Measurements from ENCODE around the gene DHX9. TPM values are rescaled to one million over a fixed set of nuclear protein-coding genes. Genes with fewer than 3 reads are reported as not detected.

The DHX9 gene
- total RNA-seq, 2 donors from 2014 or later, result 94.6 to 98.4 TPM

DNA sequence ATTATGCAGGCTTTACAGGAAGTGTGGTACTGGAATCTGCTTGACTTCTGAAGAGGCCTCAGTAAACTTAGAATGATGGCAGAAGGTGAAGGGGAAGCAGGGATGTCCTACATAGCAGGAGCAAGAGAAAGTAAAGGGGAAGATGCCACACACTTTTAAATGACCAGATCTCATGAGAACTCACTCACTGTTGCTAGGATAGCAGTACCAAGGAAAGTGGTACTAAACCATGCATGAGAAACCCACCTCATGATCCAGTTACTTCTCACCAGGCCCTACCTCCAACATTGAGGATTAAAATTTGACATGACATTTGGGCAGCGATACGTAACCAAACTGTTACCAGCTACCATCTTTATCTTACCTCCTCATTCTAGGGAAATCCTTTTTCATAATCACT, 9.6 kb downstream of the DHX9 start:
- H3K27me3 Mint-ChIP-seq (ENCODE audit: low read depth), result no peaks in the 10 kb centered on the region
- H3K36me3 Mint-ChIP-seq (ENCODE audit: insufficient read depth in 2 of 2), result peaks cover 14 to 64% of the 10 kb centered on the region in 2 donors
- no peak for DNase-seq
- H3K4me3 Mint-ChIP-seq, result no peak overlapping the region
- no peak for ATAC-seq (replicated peaks in 1 of 2)
- peaks cover 79% of the 10 kb centered on the region for H3K4me1 Mint-ChIP-seq (ENCODE audit: low read depth)
- H3K9me3 Mint-ChIP-seq, result no peaks in the 10 kb centered on the region
- H3K27ac Mint-ChIP-seq, result peak overlapping the region; percentile 64

DNA sequence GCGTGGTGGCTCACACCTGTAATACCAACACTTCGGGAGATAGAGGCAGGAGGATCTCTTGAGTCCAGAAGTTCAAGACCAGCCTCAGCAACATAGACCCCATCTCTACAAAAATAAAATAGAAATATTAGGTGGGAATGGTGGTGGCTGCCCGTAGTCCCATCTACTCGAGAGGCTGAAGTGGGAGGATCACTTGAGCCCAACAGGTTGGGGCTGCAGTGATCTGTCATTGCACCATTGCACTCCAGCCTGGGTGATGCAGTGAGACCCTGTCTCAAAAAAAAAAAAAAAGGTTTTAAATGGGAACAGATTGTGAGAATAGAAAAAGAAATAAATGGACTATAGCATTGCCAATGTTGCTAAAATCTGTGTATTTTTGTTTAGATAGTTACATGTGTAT, 11.2 kb downstream of the DHX9 start:
- Mint-ChIP-seq H3K27ac (peak overlapping the region; percentile 89), H3K9me3 (no peaks in the 10 kb centered on the region), H3K4me1 (ENCODE audit: low read depth) (peaks cover 63% of the 10 kb centered on the region), H3K36me3 (ENCODE audit: insufficient read depth in 2 of 2) (peaks cover 19 to 61% of the 10 kb centered on the region in 2 donors), H3K27me3 (ENCODE audit: low read depth) (no peaks in the 10 kb centered on the region), H3K4me3 (no peak overlapping the region)
- DNase-seq, result no peak
- ATAC-seq (replicated peaks in 1 of 2), result no peak

DNA sequence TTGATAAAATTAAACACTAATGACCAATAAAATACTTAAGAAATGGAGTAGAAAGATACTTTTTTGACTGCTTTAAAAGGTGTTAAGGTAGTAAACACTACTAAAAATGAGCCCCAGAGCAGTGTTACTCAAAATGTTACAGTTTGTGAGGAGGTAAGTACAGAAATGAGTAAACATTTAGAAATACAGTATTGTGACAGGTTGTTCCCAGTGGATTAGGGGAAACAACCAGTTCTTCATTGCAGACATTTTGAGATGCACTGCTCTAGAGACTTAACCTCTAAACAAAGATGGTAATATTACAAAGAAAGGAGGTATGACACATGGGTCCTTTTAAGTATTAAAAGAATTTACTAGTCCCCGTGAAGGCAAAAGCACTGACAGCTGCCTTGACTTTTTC, 12.7 kb downstream of the DHX9 start:
- Mint-ChIP-seq H3K9me3 (no peaks in the 10 kb centered on the region), H3K4me3 (no peak overlapping the region), H3K27ac (peak overlapping the region; percentile 57), H3K36me3 (ENCODE audit: insufficient read depth in 2 of 2) (peaks cover 17 to 57% of the 10 kb centered on the region in 2 donors), H3K27me3 (ENCODE audit: low read depth) (no peaks in the 10 kb centered on the region), H3K4me1 (ENCODE audit: low read depth) (peaks cover 48% of the 10 kb centered on the region)
- DNase-seq (no peak), ATAC-seq (replicated peaks in 1 of 2) (peak; percentile 56 to 58)

DNA sequence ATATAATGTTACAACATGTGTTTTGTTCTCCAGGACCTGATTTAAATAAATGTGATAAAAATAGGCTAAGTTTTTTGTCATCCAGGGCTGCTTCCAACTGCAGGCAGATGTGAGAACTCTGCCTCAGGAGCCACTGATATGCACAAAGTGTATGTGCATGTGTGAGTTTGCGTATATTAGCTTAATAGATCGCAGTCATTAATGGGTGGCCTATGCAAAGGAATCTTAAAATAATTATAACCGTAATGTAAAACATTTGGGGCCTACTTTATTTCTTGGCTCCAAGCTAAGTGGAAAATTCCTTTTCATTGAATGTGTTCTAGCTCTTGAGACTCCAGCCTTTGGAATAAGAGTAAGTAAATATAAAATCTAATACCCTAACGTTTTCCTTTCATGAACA, 16.8 kb downstream of the DHX9 start:
- H3K36me3 Mint-ChIP-seq (ENCODE audit: insufficient read depth in 2 of 2), result peaks cover 10 to 51% of the 10 kb centered on the region in 2 donors
- no peak overlapping the region for H3K4me3 Mint-ChIP-seq
- no peak overlapping the region for H3K27ac Mint-ChIP-seq
- peaks cover 36% of the 10 kb centered on the region for H3K4me1 Mint-ChIP-seq (ENCODE audit: low read depth)
- H3K9me3 Mint-ChIP-seq, result no peaks in the 10 kb centered on the region
- ATAC-seq (replicated peaks in 1 of 2) (no peak), DNase-seq (no peak)
- H3K27me3 Mint-ChIP-seq (ENCODE audit: low read depth), result no peaks in the 10 kb centered on the region

DNA sequence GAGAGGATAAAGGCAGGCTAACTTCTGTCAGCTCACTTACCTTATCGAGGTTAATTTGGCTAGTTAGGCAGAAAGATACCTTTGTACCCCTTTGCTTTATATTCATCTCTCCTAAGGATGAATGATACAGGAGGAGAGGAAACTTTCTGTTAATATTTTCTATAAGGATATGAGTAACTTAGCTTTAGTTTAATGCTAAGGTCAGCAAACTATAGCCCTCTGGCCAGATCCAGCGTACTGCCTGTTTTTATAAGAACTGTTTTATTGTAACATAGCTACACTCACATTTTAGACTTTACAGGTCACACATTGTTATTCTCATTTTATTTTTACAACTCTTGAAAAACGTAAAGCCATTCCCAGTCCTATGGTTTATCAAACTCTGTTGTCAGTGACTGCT, 18.1 kb downstream of the DHX9 start:
- H3K27ac Mint-ChIP-seq, result no peak overlapping the region

DNA sequence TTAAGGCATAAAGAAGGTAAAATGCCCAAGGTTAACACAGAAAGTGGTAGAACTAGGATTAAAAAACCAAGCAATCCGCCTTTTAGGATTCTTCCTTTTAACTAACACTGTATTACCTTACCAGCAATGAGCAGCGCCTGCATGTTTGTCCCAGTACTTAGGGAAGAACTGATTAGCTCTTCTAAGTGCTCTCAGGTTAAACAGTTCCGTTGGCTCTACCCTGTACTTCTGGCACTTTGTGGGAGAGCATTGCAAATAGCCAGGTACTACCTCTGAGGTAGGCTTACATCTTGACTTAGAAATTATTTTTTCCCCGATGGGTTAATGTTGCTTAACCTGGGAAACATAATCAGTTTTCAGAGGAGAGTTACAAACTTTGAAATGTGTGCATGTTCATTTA, 21.5 kb downstream of the DHX9 start:
- H3K9me3 Mint-ChIP-seq, result no peaks in the 10 kb centered on the region
- peak overlapping the region; percentile 54 for H3K27ac Mint-ChIP-seq
- H3K4me1 Mint-ChIP-seq (ENCODE audit: low read depth), result peaks cover 58% of the 10 kb centered on the region
- H3K27me3 Mint-ChIP-seq (ENCODE audit: low read depth), result no peaks in the 10 kb centered on the region
- DNase-seq, result no peak
- H3K4me3 Mint-ChIP-seq, result no peak overlapping the region
- peaks cover 12 to 58% of the 10 kb centered on the region in 2 donors for H3K36me3 Mint-ChIP-seq (ENCODE audit: insufficient read depth in 2 of 2)
- no peak for ATAC-seq (replicated peaks in 1 of 2)

More for the DNA sequence above, 18.1 kb downstream of the DHX9 start:
- DNase-seq, result no peak
- Mint-ChIP-seq H3K4me1 (ENCODE audit: low read depth) (peaks cover 37% of the 10 kb centered on the region), H3K4me3 (no peak overlapping the region), H3K36me3 (ENCODE audit: insufficient read depth in 2 of 2) (peaks cover 9 to 53% of the 10 kb centered on the region in 2 donors), H3K9me3 (no peaks in the 10 kb centered on the region), H3K27me3 (ENCODE audit: low read depth) (no peaks in the 10 kb centered on the region)
- no peak for ATAC-seq (replicated peaks in 1 of 2)

DNA sequence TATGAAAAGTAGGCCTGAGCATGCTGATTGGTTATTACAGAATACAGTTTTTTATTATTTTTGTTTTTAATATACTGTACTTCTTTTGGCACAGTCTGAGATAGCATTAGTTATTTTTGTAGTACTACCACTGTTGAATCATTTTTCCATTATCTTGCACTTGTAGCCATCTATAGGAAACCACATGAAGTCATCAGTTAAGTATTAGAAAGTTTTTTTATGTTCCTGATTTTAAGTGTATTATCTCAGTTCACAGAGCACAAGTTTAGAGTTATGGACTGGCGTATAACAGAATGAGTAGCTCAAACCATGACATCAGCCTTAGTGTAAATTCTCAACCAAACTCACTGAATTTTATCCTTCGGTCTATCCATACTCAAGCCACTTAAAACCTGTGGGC, 22.8 kb downstream of the DHX9 start:
- peaks cover 14 to 69% of the 10 kb centered on the region in 2 donors for H3K36me3 Mint-ChIP-seq (ENCODE audit: insufficient read depth in 2 of 2)
- ATAC-seq (replicated peaks in 1 of 2), result peak; percentile 71 to 86
- DNase-seq, result no peak

DNA sequence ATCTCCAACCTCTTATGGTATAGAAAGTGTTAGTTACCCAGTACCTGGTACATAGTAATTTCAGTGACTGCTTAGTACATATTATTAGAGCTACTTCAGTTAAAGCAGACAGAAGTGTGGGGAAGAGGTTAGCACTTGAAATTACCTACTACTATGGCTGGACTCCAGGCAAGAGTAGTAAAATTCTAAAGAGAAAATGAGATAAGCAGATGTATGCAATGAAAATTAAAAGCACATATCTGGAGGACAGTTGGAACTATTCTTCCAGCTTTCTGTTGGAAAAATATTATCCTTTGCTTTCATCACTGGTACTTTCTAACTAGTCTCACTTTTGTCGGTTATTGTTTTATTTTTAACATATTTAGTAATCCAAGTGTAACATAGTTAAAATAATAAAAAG, 23.7 kb downstream of the DHX9 start:
- ATAC-seq (replicated peaks in 1 of 2) (no peak), DNase-seq (no peak)
- no peaks in the 10 kb centered on the region for H3K9me3 Mint-ChIP-seq
- H3K36me3 Mint-ChIP-seq (ENCODE audit: insufficient read depth in 2 of 2), result peaks cover 14 to 75% of the 10 kb centered on the region in 2 donors
- H3K27ac Mint-ChIP-seq, result peak overlapping the region; percentile 82
- H3K4me3 Mint-ChIP-seq, result peak overlapping the region in 1 of 2 donors; percentile 25
- no peaks in the 10 kb centered on the region for H3K27me3 Mint-ChIP-seq (ENCODE audit: low read depth)
- H3K4me1 Mint-ChIP-seq (ENCODE audit: low read depth), result peaks cover 55% of the 10 kb centered on the region

More for the DNA sequence above, 22.8 kb downstream of the DHX9 start:
- H3K4me1 Mint-ChIP-seq (ENCODE audit: low read depth), result peaks cover 60% of the 10 kb centered on the region
- peak overlapping the region; percentile 82 for H3K27ac Mint-ChIP-seq
- peak overlapping the region in 1 of 2 donors; percentile 25 for H3K4me3 Mint-ChIP-seq
- H3K27me3 Mint-ChIP-seq (ENCODE audit: low read depth), result no peaks in the 10 kb centered on the region
- H3K9me3 Mint-ChIP-seq, result no peaks in the 10 kb centered on the region

DNA sequence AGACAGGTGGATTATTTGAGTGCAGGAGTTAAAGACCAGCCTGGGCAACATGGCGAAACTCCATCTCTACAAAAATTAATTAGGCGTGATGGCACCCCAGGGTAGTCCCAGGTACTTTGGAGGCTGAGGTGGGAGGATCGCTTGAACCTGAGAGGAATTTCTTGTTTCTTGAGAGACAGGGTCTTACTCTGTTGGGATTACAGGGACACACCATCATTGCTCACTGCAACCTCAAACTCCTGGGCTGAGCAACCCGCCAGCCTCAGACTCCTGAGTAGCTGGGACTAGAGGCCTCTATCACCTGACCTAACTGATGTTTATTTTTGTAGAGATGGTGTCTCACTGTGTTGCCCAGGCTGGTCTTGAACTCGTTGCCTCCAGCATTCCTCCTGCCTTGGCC, 24.8 kb downstream of the DHX9 start:
- H3K27ac Mint-ChIP-seq, result peak overlapping the region; percentile 95
- no peaks in the 10 kb centered on the region for H3K27me3 Mint-ChIP-seq (ENCODE audit: low read depth)
- H3K36me3 Mint-ChIP-seq (ENCODE audit: insufficient read depth in 2 of 2), result peaks cover 12 to 70% of the 10 kb centered on the region in 2 donors
- no peak for ATAC-seq (replicated peaks in 1 of 2)
- peaks cover 46% of the 10 kb centered on the region for H3K4me1 Mint-ChIP-seq (ENCODE audit: low read depth)
- no peaks in the 10 kb centered on the region for H3K9me3 Mint-ChIP-seq
- H3K4me3 Mint-ChIP-seq, result no peak overlapping the region
- no peak for DNase-seq

DNA sequence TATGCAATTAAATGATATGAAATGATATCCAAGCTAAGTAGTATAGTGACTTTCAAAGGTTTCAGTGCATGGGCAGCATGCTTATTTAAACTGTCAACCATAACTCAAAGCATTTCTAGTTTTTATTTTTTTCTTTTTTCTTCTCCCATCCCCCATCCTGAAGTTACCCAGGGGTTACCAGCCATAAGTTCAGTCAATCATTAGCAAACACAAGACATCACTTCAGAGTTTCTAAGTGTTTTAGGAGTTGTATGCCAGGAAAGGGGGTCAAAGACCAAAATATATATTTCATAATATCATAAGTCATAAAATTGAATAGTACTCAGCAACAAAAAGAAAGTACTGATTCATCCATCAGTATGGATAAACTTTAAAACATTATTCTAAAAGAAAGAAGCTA, 28.7 kb downstream of the DHX9 start:
- ATAC-seq (replicated peaks in 1 of 2) (no peak), DNase-seq (no peak)
- H3K27me3 Mint-ChIP-seq (ENCODE audit: low read depth), result no peaks in the 10 kb centered on the region
- H3K4me1 Mint-ChIP-seq (ENCODE audit: low read depth), result peaks cover 33% of the 10 kb centered on the region
- peaks cover 8 to 66% of the 10 kb centered on the region in 2 donors for H3K36me3 Mint-ChIP-seq (ENCODE audit: insufficient read depth in 2 of 2)
- no peaks in the 10 kb centered on the region for H3K9me3 Mint-ChIP-seq
- peak overlapping the region; percentile 46 for H3K27ac Mint-ChIP-seq
- no peak overlapping the region for H3K4me3 Mint-ChIP-seq

DNA sequence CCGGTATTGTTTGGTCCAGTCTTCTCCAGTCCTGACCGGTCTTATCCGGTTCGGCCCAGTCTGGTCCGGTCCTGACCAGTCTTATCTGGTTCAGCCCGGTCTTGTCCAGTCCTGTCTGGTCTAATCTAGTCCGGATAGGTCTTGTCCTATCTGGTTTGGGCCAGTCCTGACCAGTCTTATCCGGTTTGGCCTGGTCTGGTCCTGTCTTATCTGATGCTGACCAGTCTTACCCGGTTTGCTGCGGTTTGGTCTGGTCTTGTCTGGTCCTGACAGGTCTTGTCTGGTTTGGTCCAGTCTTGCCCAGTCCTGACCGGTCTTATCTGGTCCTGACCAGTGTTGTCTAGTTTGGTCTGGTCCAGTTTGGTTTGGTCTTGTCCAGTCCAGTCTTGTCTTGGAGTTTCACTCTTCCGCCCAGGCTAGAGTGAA, 30.1 kb downstream of the DHX9 start:
- Mint-ChIP-seq H3K36me3 (ENCODE audit: insufficient read depth in 2 of 2) (peaks cover 13 to 76% of the 10 kb centered on the region in 2 donors), H3K4me3 (no peak overlapping the region), H3K27me3 (ENCODE audit: low read depth) (no peaks in the 10 kb centered on the region), H3K27ac (no peak overlapping the region), H3K9me3 (no peaks in the 10 kb centered on the region), H3K4me1 (ENCODE audit: low read depth) (peaks cover 31% of the 10 kb centered on the region)
- ATAC-seq (replicated peaks in 1 of 2) (peak; percentile 15), DNase-seq (no peak)

DNA sequence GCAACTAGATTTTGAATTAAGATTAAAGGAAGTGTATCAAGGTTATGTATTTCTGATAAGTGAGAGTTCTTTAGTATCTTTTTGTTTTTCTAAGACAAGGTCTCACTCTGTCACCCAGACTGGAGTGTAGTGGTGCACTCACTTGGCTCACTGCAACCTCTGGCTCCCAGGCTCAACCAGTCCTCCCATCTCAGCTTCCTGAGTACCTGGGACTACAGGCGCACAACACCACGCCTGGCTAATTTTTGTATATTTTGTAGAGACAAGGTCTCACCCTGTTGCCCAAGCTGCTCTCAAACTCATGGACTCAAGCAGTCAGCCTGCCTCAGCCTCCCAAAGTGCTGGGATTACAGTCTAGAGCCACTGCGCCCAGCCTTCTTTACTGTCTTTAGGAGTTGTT, 33.7 kb downstream of the DHX9 start:
- Mint-ChIP-seq H3K4me1 (ENCODE audit: low read depth) (peaks cover 41% of the 10 kb centered on the region), H3K27ac (peak overlapping the region; percentile 16), H3K9me3 (no peaks in the 10 kb centered on the region), H3K27me3 (ENCODE audit: low read depth) (no peaks in the 10 kb centered on the region), H3K4me3 (no peak overlapping the region), H3K36me3 (ENCODE audit: insufficient read depth in 2 of 2) (peaks cover 16 to 70% of the 10 kb centered on the region in 2 donors)
- DNase-seq (no peak), ATAC-seq (replicated peaks in 1 of 2) (no peak)

DNA sequence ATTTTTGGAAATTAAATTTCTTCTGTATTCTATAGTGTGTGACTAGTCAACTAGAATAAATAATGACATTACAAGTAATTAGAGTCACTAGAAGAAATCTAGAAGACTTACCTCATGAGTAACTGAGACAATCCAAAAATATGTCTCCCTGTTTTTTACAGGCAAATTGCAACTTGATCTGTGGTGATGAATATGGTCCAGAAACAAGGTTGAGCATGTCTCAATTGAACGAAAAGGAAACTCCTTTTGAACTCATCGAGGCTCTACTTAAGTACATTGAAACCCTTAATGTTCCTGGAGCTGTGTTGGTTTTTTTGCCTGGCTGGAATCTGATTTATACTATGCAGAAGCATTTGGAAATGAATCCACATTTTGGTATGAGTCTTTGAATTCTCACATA, 36.7 kb downstream of the DHX9 start:
- H3K27ac Mint-ChIP-seq, result peak overlapping the region; percentile 60
- no peak overlapping the region for H3K4me3 Mint-ChIP-seq
- no peaks in the 10 kb centered on the region for H3K9me3 Mint-ChIP-seq
- DNase-seq (no peak), ATAC-seq (replicated peaks in 1 of 2) (no peak)
- peaks cover 40% of the 10 kb centered on the region for H3K4me1 Mint-ChIP-seq (ENCODE audit: low read depth)
- peaks cover 20 to 82% of the 10 kb centered on the region in 2 donors for H3K36me3 Mint-ChIP-seq (ENCODE audit: insufficient read depth in 2 of 2)
- no peaks in the 10 kb centered on the region for H3K27me3 Mint-ChIP-seq (ENCODE audit: low read depth)

DNA sequence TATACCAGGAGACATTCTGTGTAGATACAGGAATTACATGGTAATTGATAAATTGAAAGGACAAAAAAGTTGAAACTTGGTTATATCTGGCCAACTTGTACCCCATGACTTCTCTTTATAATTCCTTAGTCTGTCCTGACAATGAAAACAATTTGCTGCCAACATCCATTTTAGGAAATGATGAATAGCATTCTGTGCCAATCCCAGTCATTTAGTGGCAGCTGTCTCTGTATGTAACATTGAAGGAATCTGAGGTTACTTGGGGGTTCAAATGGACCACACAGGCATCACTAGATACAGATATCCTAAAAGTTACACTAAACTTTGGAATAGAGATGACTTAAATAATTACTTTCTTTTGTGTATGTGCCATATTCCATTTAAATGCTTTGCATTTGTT, 38.2 kb downstream of the DHX9 start:
- DNase-seq (no peak), ATAC-seq (replicated peaks in 1 of 2) (no peak)
- no peak overlapping the region for H3K4me3 Mint-ChIP-seq
- no peaks in the 10 kb centered on the region for H3K9me3 Mint-ChIP-seq
- no peaks in the 10 kb centered on the region for H3K27me3 Mint-ChIP-seq (ENCODE audit: low read depth)
- peaks cover 34% of the 10 kb centered on the region for H3K4me1 Mint-ChIP-seq (ENCODE audit: low read depth)
- H3K36me3 Mint-ChIP-seq (ENCODE audit: insufficient read depth in 2 of 2), result peaks cover 21 to 83% of the 10 kb centered on the region in 2 donors
- H3K27ac Mint-ChIP-seq, result peak overlapping the region; percentile 87
